HepG2 (cell line): ENCODE results near the gene NUDT6. TPM values are rescaled to one million over a fixed set of nuclear protein-coding genes. Genes with fewer than 3 reads are reported as not detected.

ENCODE experiments used
- DMAP1 ChIP-seq: IDR thresholded peaks from 2 replicates; pipeline ENCODE4 v1.6.1; 2016
- HNRNPH1 ChIP-seq: fragments of 200-400 bp; formaldehyde crosslinking; optimal IDR thresholded peaks from 2 replicates; pipeline ENCODE3; 2017; ENCODE audit warnings: mild to moderate bottlenecking, low read depth, low read length
- NFE2 ChIP-seq: sonication (generic); formaldehyde crosslinking; IDR thresholded peaks from 2 replicates; pipeline ENCODE4 v1.4.0; 2020; ENCODE audit warnings: missing genetic modification reagents
- NR2F2 ChIP-seq: IDR thresholded peaks from 2 replicates; pipeline ENCODE4 v1.6.1; 2012; ENCODE audit warnings: low read depth, inconsistent platforms, borderline replicate concordance
- SATB2 ChIP-seq: sonication (generic); formaldehyde crosslinking; IDR thresholded peaks from 2 replicates; pipeline ENCODE4 v1.5.0; 2020; ENCODE audit warnings: missing genetic modification reagents
- SMAD1 ChIP-seq: sonication (generic); formaldehyde crosslinking; IDR thresholded peaks from 2 replicates; pipeline ENCODE4 v1.4.0; 2020; ENCODE audit warnings: missing genetic modification reagents, low read depth, mild to moderate bottlenecking, borderline replicate concordance
- SP1 ChIP-seq, 2 experiments: fragments of 450-650 bp in 1 of 2; sonication (generic) in 1 of 2; formaldehyde crosslinking in 1 of 2; IDR thresholded peaks; 2 replicates each; pipeline versions ENCODE4 v1.4.0 to v1.6.1; 2016 to 2020; ENCODE audit warnings: missing genetic modification reagents in 1 of 2
- TBL1XR1 ChIP-seq: fragments of 150-350 bp; IDR thresholded peaks from 2 replicates; pipeline ENCODE4 v1.6.1; 2014; ENCODE audit warnings: borderline replicate concordance, low read length; ENCODE audit not compliant: partially characterized antibody
- ZBTB2 ChIP-seq: sonication (generic); formaldehyde crosslinking; IDR thresholded peaks from 2 replicates; pipeline ENCODE4 v1.8.0; 2022; ENCODE audit warnings: low read depth, missing genetic modification reagents
- ZFP41 ChIP-seq: sonication (generic); formaldehyde crosslinking; IDR thresholded peaks from 2 replicates; pipeline ENCODE4 v1.4.0; 2020; ENCODE audit warnings: mild to moderate bottlenecking, missing genetic modification reagents, borderline replicate concordance
- ZHX1 ChIP-seq: sonication (generic); formaldehyde crosslinking; IDR thresholded peaks from 2 replicates; pipeline ENCODE4 v1.8.1; 2022; ENCODE audit warnings: low read depth, mild to moderate bottlenecking, missing genetic modification reagents
- ZNF180 ChIP-seq: sonication (generic); formaldehyde crosslinking; IDR thresholded peaks from 2 replicates; pipeline ENCODE4 v1.4.0; 2020; ENCODE audit warnings: low read depth, missing genetic modification reagents, borderline replicate concordance
- ZNF275 ChIP-seq: sonication (generic); formaldehyde crosslinking; IDR thresholded peaks from 2 replicates; pipeline ENCODE4 v1.8.0; 2022; ENCODE audit warnings: missing genetic modification reagents, mild to moderate bottlenecking, inconsistent platforms, borderline replicate concordance
- ZNF3 ChIP-seq: IDR thresholded peaks from 2 replicates; pipeline ENCODE4 v1.7.0; 2017; ENCODE audit warnings: inconsistent platforms
- ZNF597 ChIP-seq: sonication (generic); formaldehyde crosslinking; IDR thresholded peaks from 2 replicates; pipeline ENCODE4 v1.5.0; 2020; ENCODE audit warnings: missing genetic modification reagents
- ZNF674 ChIP-seq: sonication (generic); formaldehyde crosslinking; IDR thresholded peaks from 2 replicates; pipeline ENCODE4 v1.5.0; 2020; ENCODE audit warnings: low read depth, mild to moderate bottlenecking, missing genetic modification reagents
- ZNF737 ChIP-seq: sonication (generic); formaldehyde crosslinking; IDR thresholded peaks from 2 replicates; pipeline ENCODE4 v1.5.0; 2020; ENCODE audit warnings: missing genetic modification reagents, mild to moderate bottlenecking, borderline replicate concordance
- polyA plus RNA-seq, 8 experiments: library from polyadenylated mRNA; depleted of rRNA in 3 of 8; stranded (reverse) in 7 of 8; unstranded in 1 of 8; fragments of >200 nt; fragmentation: Illumina TruSeq in 4 of 8; extraction: Trizol in 4 of 8; gene quantifications; 2 replicates each; pipeline versions ENCODE4 v1.2.1 to v1.2.3, GENCODE V29; 2011 to 2016; ENCODE audit warnings: low read depth in 4 of 8, missing spikeins in 1 of 8, mixed read lengths in 1 of 8; ENCODE audit not compliant: insufficient read depth in 1 of 8
- total RNA-seq, 5 experiments: library from RNA; depleted of rRNA; stranded (reverse); fragments of >200 nt; fragmentation: Illumina TruSeq; extraction: Trizol; gene quantifications; 2 replicates each; pipeline ENCODE4 v1.2.3, GENCODE V29; 2016; ENCODE audit warnings: low read depth in 1 of 5
- TF ChIP-seq, protein P1 (sequence below): sonication (generic); formaldehyde crosslinking; IDR thresholded peaks from 2 replicates; pipeline ENCODE4 v1.4.0; 2020; ENCODE audit warnings: missing genetic modification reagents, borderline replicate concordance

Gene NUDT6
- total and polyA plus RNA-seq, 2 of the 13 experiments (the other 11 are each of a cell fraction or from before 2014, with no cell fraction given), result 4.8 to 8.3 TPM

GRCh38 chr4:122921971-122922876 lies at the start of gene NUDT6 (continued):
- no peak for TF ChIP-seq ZNF275 (CRISPR knock-in tag)
- no peak for TF ChIP-seq ZNF180 (CRISPR knock-in tag)
- TF ChIP-seq, protein P1, sequence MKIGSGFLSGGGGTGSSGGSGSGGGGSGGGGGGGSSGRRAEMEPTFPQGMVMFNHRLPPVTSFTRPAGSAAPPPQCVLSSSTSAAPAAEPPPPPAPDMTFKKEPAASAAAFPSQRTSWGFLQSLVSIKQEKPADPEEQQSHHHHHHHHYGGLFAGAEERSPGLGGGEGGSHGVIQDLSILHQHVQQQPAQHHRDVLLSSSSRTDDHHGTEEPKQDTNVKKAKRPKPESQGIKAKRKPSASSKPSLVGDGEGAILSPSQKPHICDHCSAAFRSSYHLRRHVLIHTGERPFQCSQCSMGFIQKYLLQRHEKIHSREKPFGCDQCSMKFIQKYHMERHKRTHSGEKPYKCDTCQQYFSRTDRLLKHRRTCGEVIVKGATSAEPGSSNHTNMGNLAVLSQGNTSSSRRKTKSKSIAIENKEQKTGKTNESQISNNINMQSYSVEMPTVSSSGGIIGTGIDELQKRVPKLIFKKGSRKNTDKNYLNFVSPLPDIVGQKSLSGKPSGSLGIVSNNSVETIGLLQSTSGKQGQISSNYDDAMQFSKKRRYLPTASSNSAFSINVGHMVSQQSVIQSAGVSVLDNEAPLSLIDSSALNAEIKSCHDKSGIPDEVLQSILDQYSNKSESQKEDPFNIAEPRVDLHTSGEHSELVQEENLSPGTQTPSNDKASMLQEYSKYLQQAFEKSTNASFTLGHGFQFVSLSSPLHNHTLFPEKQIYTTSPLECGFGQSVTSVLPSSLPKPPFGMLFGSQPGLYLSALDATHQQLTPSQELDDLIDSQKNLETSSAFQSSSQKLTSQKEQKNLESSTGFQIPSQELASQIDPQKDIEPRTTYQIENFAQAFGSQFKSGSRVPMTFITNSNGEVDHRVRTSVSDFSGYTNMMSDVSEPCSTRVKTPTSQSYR, result no peak
- TF ChIP-seq SATB2, result no peak
- TF ChIP-seq DMAP1 (CRISPR knock-in tag), result peak; percentile 69
- no peak; the same call in 1 of the 2 replicates for TF ChIP-seq ZFP41
- 0 out of 2 replicates have a peak, but pooled peaks have one; percentile 33 for TF ChIP-seq ZHX1 (CRISPR knock-in tag)
- no peak for TF ChIP-seq NFE2 (CRISPR knock-in tag)
- no peak for TF ChIP-seq ZNF674 (CRISPR knock-in tag)
- no peak for TF ChIP-seq HNRNPH1
- TF ChIP-seq SP1 (IDR thresholded peaks at IDR 0.05), result no peak
- TF ChIP-seq SP1 (CRISPR knock-in tag; IDR thresholded peaks at IDR 0.05), result no peak
- no peak for TF ChIP-seq ZNF597
- no peak for TF ChIP-seq SMAD1 (CRISPR knock-in tag)
- TF ChIP-seq NR2F2, result no peak
- no peak for TF ChIP-seq ZBTB2
- TF ChIP-seq TBL1XR1, result no peak
- no peak for TF ChIP-seq ZNF3 (CRISPR knock-in tag)
- TF ChIP-seq ZNF737 (CRISPR knock-in tag), result no peak
